ENCODE data around the gene ADAMTSL1.

DNA sequence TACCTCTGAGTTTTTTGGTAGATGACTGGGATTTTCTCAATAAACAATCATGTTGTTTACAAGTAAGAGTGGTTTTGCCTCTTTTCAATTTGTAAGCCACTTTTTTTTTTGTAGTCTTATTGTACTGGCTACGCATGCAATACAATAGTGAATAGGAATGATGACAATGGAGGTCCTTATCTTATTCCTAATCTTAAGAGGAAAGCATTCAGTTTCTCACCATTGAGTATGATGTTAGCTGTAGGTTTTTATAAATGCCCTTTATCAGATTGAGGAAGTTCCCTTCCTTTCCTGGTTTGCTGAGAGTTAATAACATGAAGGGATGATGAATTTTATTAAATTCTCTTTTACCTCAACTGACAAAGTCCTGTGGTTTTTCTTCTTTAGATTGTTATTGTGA, 155.2 kb downstream of the ADAMTSL1 start:
- TF ChIP-seq, protein P1, sequence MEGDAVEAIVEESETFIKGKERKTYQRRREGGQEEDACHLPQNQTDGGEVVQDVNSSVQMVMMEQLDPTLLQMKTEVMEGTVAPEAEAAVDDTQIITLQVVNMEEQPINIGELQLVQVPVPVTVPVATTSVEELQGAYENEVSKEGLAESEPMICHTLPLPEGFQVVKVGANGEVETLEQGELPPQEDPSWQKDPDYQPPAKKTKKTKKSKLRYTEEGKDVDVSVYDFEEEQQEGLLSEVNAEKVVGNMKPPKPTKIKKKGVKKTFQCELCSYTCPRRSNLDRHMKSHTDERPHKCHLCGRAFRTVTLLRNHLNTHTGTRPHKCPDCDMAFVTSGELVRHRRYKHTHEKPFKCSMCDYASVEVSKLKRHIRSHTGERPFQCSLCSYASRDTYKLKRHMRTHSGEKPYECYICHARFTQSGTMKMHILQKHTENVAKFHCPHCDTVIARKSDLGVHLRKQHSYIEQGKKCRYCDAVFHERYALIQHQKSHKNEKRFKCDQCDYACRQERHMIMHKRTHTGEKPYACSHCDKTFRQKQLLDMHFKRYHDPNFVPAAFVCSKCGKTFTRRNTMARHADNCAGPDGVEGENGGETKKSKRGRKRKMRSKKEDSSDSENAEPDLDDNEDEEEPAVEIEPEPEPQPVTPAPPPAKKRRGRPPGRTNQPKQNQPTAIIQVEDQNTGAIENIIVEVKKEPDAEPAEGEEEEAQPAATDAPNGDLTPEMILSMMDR (IDR thresholded peaks at IDR 0.05), result no peak
- TF ChIP-seq POLR2AphosphoS5 (IDR thresholded peaks at IDR 0.05) (no peak), POLR2A (IDR thresholded peaks at IDR 0.05) (no peak), EP300 (IDR thresholded peaks at IDR 0.05) (no peak)

Measured in stomach (tissue), 4 donors.